ENCODE results near the gene CENPM.
A peak's percentile ranks its signal among the peaks of the same experiment; 100 is the strongest.

CENPM gene

GRCh38 chr22:41939981-41940831, 6.7 kb downstream of the CENPM start:
- Histone ChIP-seq H3K79me2 (ENCODE audit: insufficient read depth, low read length) (peaks cover 9% of the 10 kb centered on the region), H3K9ac (ENCODE audit: low read length) (peak overlapping the region; percentile 51), H3K9me3 (ENCODE audit: insufficient read depth, low read length) (no peaks in the 10 kb centered on the region), H3K27ac (ENCODE audit: low read depth, low read length) (peak overlapping the region; percentile 93), H2AFZ (ENCODE audit: low read depth, low read length, severe bottlenecking) (no peak overlapping the region), H3K4me3 (ENCODE audit: insufficient read depth, low read length, poor library complexity, severe bottlenecking) (peak overlapping the region; percentile 9), H4K20me1 (ENCODE audit: low read depth, low read length) (no peaks in the 10 kb centered on the region), H3K9me2 (replicated peaks; ENCODE audit: insufficient read depth, low read length) (no peaks in the 10 kb centered on the region), H3K27me3 (ENCODE audit: low read length) (no peaks in the 10 kb centered on the region), H3K36me3 (ENCODE audit: low read length) (peaks cover 14% of the 10 kb centered on the region), H3K4me2 (ENCODE audit: low read depth, low read length, poor library complexity, severe bottlenecking) (peak overlapping the region; percentile 57), H3F3A (ENCODE audit: insufficient read depth) (peaks cover 77% of the 10 kb centered on the region)
- TF ChIP-seq EZH2phosphoT487 (conservative IDR thresholded peaks at IDR 0.05; ENCODE audit: low read length) (no peak), CTCF (IDR thresholded peaks at IDR 0.05; ENCODE audit: insufficient read depth, low read length, poor library complexity, severe bottlenecking) (no peak)

GRCh38 chr22:41936894-41937169, 10.1 kb downstream of the CENPM start:
- Histone ChIP-seq H3K9me2 (replicated peaks; ENCODE audit: insufficient read depth, low read length) (no peaks in the 10 kb centered on the region), H3K27ac (ENCODE audit: low read depth, low read length) (peak overlapping the region; percentile 93), H3K9me3 (ENCODE audit: insufficient read depth, low read length) (no peaks in the 10 kb centered on the region), H2AFZ (ENCODE audit: low read depth, low read length, severe bottlenecking) (no peak overlapping the region), H3K27me3 (ENCODE audit: low read length) (no peaks in the 10 kb centered on the region), H4K20me1 (ENCODE audit: low read depth, low read length) (no peaks in the 10 kb centered on the region), H3K36me3 (ENCODE audit: low read length) (0 out of 2 replicates have a peak, but pooled peaks cover 6% of the 10 kb centered on the region), H3K79me2 (ENCODE audit: insufficient read depth, low read length) (no peaks in the 10 kb centered on the region; the same call in 1 of the 2 replicates), H3K4me2 (ENCODE audit: low read depth, low read length, poor library complexity, severe bottlenecking) (peak overlapping the region; percentile 40), H3F3A (ENCODE audit: insufficient read depth) (peaks cover 61% of the 10 kb centered on the region), H3K9ac (ENCODE audit: low read length) (peak overlapping the region; percentile 27), H3K4me3 (ENCODE audit: insufficient read depth, low read length, poor library complexity, severe bottlenecking) (no peak overlapping the region)
- TF ChIP-seq CTCF (IDR thresholded peaks at IDR 0.05; ENCODE audit: insufficient read depth, low read length, poor library complexity, severe bottlenecking) (no peak), EZH2phosphoT487 (conservative IDR thresholded peaks at IDR 0.05; ENCODE audit: low read length) (no peak)

- Histone ChIP-seq H3K4me2 (ENCODE audit: low read depth, low read length, poor library complexity, severe bottlenecking) (peak overlapping the region; percentile 52), H2AFZ (ENCODE audit: low read depth, low read length, severe bottlenecking) (no peak overlapping the region), H3K9ac (ENCODE audit: low read length) (peak overlapping the region; percentile 47), H3K27me3 (ENCODE audit: low read length) (no peaks in the 10 kb centered on the region), H3F3A (ENCODE audit: insufficient read depth) (peaks cover 48% of the 10 kb centered on the region), H3K79me2 (ENCODE audit: insufficient read depth, low read length) (no peaks in the 10 kb centered on the region; the same call in 1 of the 2 replicates), H3K36me3 (ENCODE audit: low read length) (no peaks in the 10 kb centered on the region), H3K9me3 (ENCODE audit: insufficient read depth, low read length) (no peaks in the 10 kb centered on the region), H3K9me2 (replicated peaks; ENCODE audit: insufficient read depth, low read length) (no peaks in the 10 kb centered on the region), H3K4me3 (ENCODE audit: insufficient read depth, low read length, poor library complexity, severe bottlenecking) (no peak overlapping the region), H4K20me1 (ENCODE audit: low read depth, low read length) (no peaks in the 10 kb centered on the region), H3K27ac (ENCODE audit: low read depth, low read length) (peak overlapping the region; percentile 93)
- TF ChIP-seq CTCF (IDR thresholded peaks at IDR 0.05; ENCODE audit: insufficient read depth, low read length, poor library complexity, severe bottlenecking): no peak
- TF ChIP-seq EZH2phosphoT487 (conservative IDR thresholded peaks at IDR 0.05; ENCODE audit: low read length): no peak
Measured at GRCh38 chr22:41935509-41935908, 11.4 kb downstream of the CENPM start.

Data from SU-DHL-6 (cell line).